ENCODE results near the gene ADAMTS2.

ADAMTS2 gene

DNA sequence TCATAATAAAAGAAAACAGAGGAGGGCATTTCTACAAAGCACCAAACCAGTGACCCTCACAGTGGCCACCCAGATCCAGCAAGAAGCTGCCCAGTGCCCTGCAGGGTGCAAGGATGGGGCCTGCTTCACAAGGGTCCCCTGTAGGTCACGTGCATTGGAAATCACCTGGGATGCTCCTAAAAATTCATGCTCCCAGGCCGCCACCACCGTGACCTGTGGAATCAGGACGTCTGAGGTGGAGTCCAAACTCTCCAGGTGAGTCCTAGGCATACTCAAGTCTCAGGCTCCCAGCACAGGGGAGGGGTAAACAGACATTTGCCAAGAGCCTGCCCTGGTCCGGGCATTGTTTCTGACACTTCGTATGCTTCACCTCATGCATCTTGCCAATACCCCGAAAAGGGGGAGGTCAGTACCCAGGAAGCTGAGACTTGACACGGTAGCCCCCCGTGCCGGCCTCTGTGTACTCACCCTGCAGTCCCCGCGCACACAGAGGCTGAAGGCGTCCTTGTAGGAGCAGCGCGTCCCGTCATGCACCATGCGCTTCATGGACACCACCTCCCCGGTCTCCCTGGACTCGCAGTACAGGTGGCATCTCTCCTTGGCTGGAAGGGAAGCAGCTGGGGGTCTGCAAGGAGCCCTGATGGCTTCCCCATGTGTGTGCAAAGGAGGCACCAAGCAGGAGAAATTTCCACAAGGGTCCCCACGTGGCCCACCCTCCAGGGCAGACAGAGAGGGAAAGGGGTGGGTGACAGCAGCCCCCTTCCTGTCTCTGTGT lies 209.6 kb downstream of the ADAMTS2 start:
- no peaks in the 10 kb centered on the region for H3K9me3 ChIP-seq (ENCODE audit: control insufficient read depth, low read length)

GRCh38 chr5:179135006-179135405 lies 210.3 kb downstream of the ADAMTS2 start:
- Histone ChIP-seq H3K79me2 (no peaks in the 10 kb centered on the region), H3K4me2 (ENCODE audit: low read length) (no peak overlapping the region), H3K27me3 (ENCODE audit: control insufficient read depth, insufficient read depth, low read length) (no peaks in the 10 kb centered on the region), H3K36me3 (ENCODE audit: control insufficient read depth, insufficient read depth, low read length) (no peaks in the 10 kb centered on the region), H3K9ac (no peak overlapping the region), H3K4me3 (ENCODE audit: low read depth, low read length) (no peak overlapping the region), H3K9me3 (ENCODE audit: control insufficient read depth, low read length) (no peaks in the 10 kb centered on the region), H3K27ac (no peak overlapping the region), H3K4me1 (no peaks in the 10 kb centered on the region), H2AFZ (no peak overlapping the region)
- TF ChIP-seq, protein P1, sequence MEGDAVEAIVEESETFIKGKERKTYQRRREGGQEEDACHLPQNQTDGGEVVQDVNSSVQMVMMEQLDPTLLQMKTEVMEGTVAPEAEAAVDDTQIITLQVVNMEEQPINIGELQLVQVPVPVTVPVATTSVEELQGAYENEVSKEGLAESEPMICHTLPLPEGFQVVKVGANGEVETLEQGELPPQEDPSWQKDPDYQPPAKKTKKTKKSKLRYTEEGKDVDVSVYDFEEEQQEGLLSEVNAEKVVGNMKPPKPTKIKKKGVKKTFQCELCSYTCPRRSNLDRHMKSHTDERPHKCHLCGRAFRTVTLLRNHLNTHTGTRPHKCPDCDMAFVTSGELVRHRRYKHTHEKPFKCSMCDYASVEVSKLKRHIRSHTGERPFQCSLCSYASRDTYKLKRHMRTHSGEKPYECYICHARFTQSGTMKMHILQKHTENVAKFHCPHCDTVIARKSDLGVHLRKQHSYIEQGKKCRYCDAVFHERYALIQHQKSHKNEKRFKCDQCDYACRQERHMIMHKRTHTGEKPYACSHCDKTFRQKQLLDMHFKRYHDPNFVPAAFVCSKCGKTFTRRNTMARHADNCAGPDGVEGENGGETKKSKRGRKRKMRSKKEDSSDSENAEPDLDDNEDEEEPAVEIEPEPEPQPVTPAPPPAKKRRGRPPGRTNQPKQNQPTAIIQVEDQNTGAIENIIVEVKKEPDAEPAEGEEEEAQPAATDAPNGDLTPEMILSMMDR (IDR thresholded peaks at IDR 0.05) = no peak

More for the DNA sequence above, 209.6 kb downstream of the ADAMTS2 start:
- H3K9ac ChIP-seq = no peak overlapping the region
- no peak overlapping the region for H3K27ac ChIP-seq
- no peaks in the 10 kb centered on the region for H3K79me2 ChIP-seq
- TF ChIP-seq, protein P1 (IDR thresholded peaks at IDR 0.05) = no peak
- no peak overlapping the region for H2AFZ ChIP-seq
- H3K4me1 ChIP-seq = no peaks in the 10 kb centered on the region
- H3K36me3 ChIP-seq (ENCODE audit: control insufficient read depth, insufficient read depth, low read length) = no peaks in the 10 kb centered on the region
- H3K4me2 ChIP-seq (ENCODE audit: low read length) = no peak overlapping the region
- no peak overlapping the region for H3K4me3 ChIP-seq (ENCODE audit: low read depth, low read length)
- H3K27me3 ChIP-seq (ENCODE audit: control insufficient read depth, insufficient read depth, low read length) = no peaks in the 10 kb centered on the region

GRCh38 chr5:179134511-179134910 lies 210.8 kb downstream of the ADAMTS2 start:
- Histone ChIP-seq H3K4me2 (ENCODE audit: low read length) (no peak overlapping the region), H3K4me1 (no peaks in the 10 kb centered on the region), H3K4me3 (ENCODE audit: low read depth, low read length) (no peak overlapping the region), H3K36me3 (ENCODE audit: control insufficient read depth, insufficient read depth, low read length) (no peaks in the 10 kb centered on the region), H3K27me3 (ENCODE audit: control insufficient read depth, insufficient read depth, low read length) (no peaks in the 10 kb centered on the region), H3K9me3 (ENCODE audit: control insufficient read depth, low read length) (no peaks in the 10 kb centered on the region), H3K9ac (no peak overlapping the region), H3K79me2 (no peaks in the 10 kb centered on the region), H3K27ac (no peak overlapping the region), H2AFZ (no peak overlapping the region)
- TF ChIP-seq, protein P1 (IDR thresholded peaks at IDR 0.05) = no peak

DNA sequence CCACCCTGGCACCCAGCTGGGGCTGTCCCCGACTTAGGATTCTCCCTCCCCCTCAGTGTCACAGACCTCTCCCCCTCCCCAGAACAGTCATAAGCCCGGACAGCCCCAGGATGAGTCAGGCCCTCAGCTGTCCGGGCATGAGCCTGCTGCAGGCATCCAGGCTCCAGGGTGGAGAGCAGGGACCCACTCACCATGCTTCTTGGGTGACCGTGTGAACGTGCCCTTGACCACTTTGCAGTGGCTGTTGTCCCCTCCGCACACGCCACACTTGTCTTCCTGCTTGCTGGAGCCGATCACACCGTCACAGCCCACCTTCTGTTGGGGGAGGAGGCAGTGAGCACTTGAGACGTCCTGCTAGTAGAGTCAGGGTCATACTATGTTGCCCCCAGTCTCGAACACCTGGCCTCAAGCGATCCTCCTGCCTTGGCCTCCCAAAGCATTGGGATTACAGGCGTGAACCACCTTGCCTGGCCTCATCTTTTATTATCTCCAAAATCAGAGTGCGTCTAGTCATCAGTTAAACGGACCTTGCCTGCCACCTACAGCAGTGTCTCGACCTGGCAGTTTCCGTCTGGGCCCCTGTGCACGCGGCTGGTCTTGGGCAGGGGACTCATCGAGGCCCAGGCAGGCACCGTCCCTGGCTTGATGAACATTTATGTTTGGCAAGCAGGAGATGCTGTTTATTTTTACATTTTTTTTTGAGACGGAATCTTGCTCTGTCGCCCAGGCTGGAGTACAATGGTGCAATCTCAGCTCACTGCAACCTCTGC lies 212.5 kb downstream of the ADAMTS2 start:
- Histone ChIP-seq H3K27me3 (ENCODE audit: control insufficient read depth, insufficient read depth, low read length) (no peaks in the 10 kb centered on the region), H3K4me3 (ENCODE audit: low read depth, low read length) (no peak overlapping the region), H3K4me2 (ENCODE audit: low read length) (no peak overlapping the region), H3K27ac (no peak overlapping the region), H3K36me3 (ENCODE audit: control insufficient read depth, insufficient read depth, low read length) (no peaks in the 10 kb centered on the region), H3K9ac (no peak overlapping the region), H2AFZ (no peak overlapping the region), H3K79me2 (no peaks in the 10 kb centered on the region), H3K9me3 (ENCODE audit: control insufficient read depth, low read length) (no peaks in the 10 kb centered on the region), H3K4me1 (no peaks in the 10 kb centered on the region)
- TF ChIP-seq, protein P1 (IDR thresholded peaks at IDR 0.05) = no peak
